ENCODE data around the gene CNTNAP2. TPM values are rescaled to one million over a fixed set of nuclear protein-coding genes. Genes with fewer than 3 reads are reported as not detected.

The CNTNAP2 gene
- total and polyA plus RNA-seq, 8 donors: 0.19 to 18.2 (median 0.56) TPM

DNA sequence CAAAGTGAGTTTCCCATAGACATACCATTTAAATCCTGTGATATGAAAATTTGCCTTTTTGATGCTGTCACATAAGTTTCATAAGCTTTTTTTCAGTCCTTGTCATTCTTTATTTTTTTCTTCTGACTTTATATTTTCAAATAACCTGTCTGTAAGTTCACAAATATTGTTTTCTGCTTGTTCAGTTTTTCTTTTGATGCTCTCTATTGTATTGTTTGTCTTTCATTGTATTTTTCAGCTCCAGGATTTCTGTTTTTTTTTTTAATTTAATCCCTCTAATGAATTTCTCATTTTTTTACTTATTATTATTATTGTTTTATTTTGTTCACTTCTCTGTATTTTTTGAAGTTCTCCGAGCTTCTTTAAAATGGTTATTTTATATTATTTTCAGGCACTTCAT lies 623.4 kb downstream of the CNTNAP2 start:
- no peaks in the 10 kb centered on the region for H3K27me3 ChIP-seq
- no peaks in the 10 kb centered on the region for H3K36me3 ChIP-seq
- H3K27ac ChIP-seq: no peak overlapping the region
- H3K4me3 ChIP-seq: no peak overlapping the region
- peaks cover 0 to 21% (median 10%) of the 10 kb centered on the region in 4 donors for H3K9me3 ChIP-seq
- no peaks in the 10 kb centered on the region for H3K4me1 ChIP-seq
- TF ChIP-seq POLR2A (IDR thresholded peaks at IDR 0.05): no peak
- DNase-seq: no peak
- intact Hi-C loops (cut with DNase I; ENCODE audit: low total_unique reads): no loop called here
- 76 to 96% (median 93%) methylated on average over 1 of the region's 1 CpG for WGBS, 5 donors

- Histone ChIP-seq H3K36me3 (no peaks in the 10 kb centered on the region), H3K27me3 (no peaks in the 10 kb centered on the region), H3K4me1 (no peaks in the 10 kb centered on the region), H3K27ac (no peak overlapping the region), H3K9me3 (peaks cover 0 to 21% (median 10%) of the 10 kb centered on the region in 4 donors), H3K4me3 (no peak overlapping the region)
- DNase-seq: no peak
- TF ChIP-seq EP300 (IDR thresholded peaks at IDR 0.05): no peak
- no peak for TF ChIP-seq POLR2AphosphoS5 (IDR thresholded peaks at IDR 0.05)
- TF ChIP-seq CTCF (IDR thresholded peaks at IDR 0.05): no peak
- no peak for TF ChIP-seq POLR2A (IDR thresholded peaks at IDR 0.05)
- intact Hi-C loops (cut with DNase I; ENCODE audit: low total_unique reads): no loop called here
Measured at GRCh38 chr7:146741911-146742310, 625.3 kb downstream of the CNTNAP2 start.

- TF ChIP-seq POLR2A (IDR thresholded peaks at IDR 0.05) (no peak), POLR2AphosphoS5 (IDR thresholded peaks at IDR 0.05) (no peak), EP300 (IDR thresholded peaks at IDR 0.05) (no peak), CTCF (IDR thresholded peaks at IDR 0.05) (no peak)
- 30 to 55% (median 42%) methylated on average over 1 of the region's 1 CpG for WGBS, 5 donors
- DNase-seq: no peak
- H3K4me1 ChIP-seq: no peaks in the 10 kb centered on the region
- peaks cover 0 to 10% (median 4%) of the 10 kb centered on the region in 4 donors for H3K9me3 ChIP-seq
- intact Hi-C loops (cut with DNase I; ENCODE audit: low total_unique reads): no loop called here
- H3K4me3 ChIP-seq: no peak overlapping the region
- no peaks in the 10 kb centered on the region for H3K27me3 ChIP-seq
- no peaks in the 10 kb centered on the region for H3K36me3 ChIP-seq
- H3K27ac ChIP-seq: no peak overlapping the region
Measured at GRCh38 chr7:146754385-146754784, 637.8 kb downstream of the CNTNAP2 start.

- no peak for TF ChIP-seq POLR2AphosphoS5 (IDR thresholded peaks at IDR 0.05)
- TF ChIP-seq EP300 (IDR thresholded peaks at IDR 0.05): no peak
- TF ChIP-seq POLR2A (IDR thresholded peaks at IDR 0.05): no peak
- TF ChIP-seq CTCF (IDR thresholded peaks at IDR 0.05): no peak
- no peaks in the 10 kb centered on the region for H3K27me3 ChIP-seq
- WGBS, 5 donors: 61 to 73% (median 70%) methylated on average over 2 of the region's 2 CpGs
- peaks cover 0 to 12% (median 4%) of the 10 kb centered on the region in 4 donors for H3K9me3 ChIP-seq
- no peak overlapping the region for H3K27ac ChIP-seq
- H3K4me3 ChIP-seq: no peak overlapping the region
- no peak for DNase-seq
- intact Hi-C loops (cut with DNase I; ENCODE audit: low total_unique reads): no loop called here
- no peaks in the 10 kb centered on the region for H3K36me3 ChIP-seq
- H3K4me1 ChIP-seq: no peaks in the 10 kb centered on the region
Measured at GRCh38 chr7:146755585-146755984, 639.0 kb downstream of the CNTNAP2 start.

- Histone ChIP-seq H3K27ac (no peak overlapping the region), H3K36me3 (no peaks in the 10 kb centered on the region), H3K27me3 (no peaks in the 10 kb centered on the region), H3K9me3 (peaks cover 0 to 4% (median under 1%) of the 10 kb centered on the region in 4 donors), H3K4me3 (no peak overlapping the region), H3K4me1 (no peaks in the 10 kb centered on the region)
- 53 to 75% (median 66%) methylated on average over 3 of the region's 3 CpGs for WGBS, 5 donors
- DNase-seq: no peak
- intact Hi-C loops (cut with DNase I; ENCODE audit: low total_unique reads): no loop called here
- TF ChIP-seq CTCF (IDR thresholded peaks at IDR 0.05) (no peak), POLR2AphosphoS5 (IDR thresholded peaks at IDR 0.05) (no peak), EP300 (IDR thresholded peaks at IDR 0.05) (no peak), POLR2A (IDR thresholded peaks at IDR 0.05) (no peak)
Measured at GRCh38 chr7:146764458-146764857, 647.9 kb downstream of the CNTNAP2 start.

Data from stomach (tissue), 9 donors.